ENCODE data around the gene COPS7B. TPM values are rescaled to one million over a fixed set of nuclear protein-coding genes. Genes with fewer than 3 reads are reported as not detected.

Gene COPS7B
- total and polyA plus RNA-seq, 2 donors (not counting 1 experiment from before 2014, with no cell fraction given), result 17.7 to 39.5 TPM

GRCh38 chr2:231769170-231770136 lies 16.8 kb upstream of the COPS7B start:
- no peak overlapping the region for H2AFZ ChIP-seq (ENCODE audit: low read length)
- no peak overlapping the region for H3K4me2 ChIP-seq (ENCODE audit: extremely low read depth, insufficient read depth, low read length)

GRCh38 chr2:231780123-231780908 lies 5.9 kb upstream of the COPS7B start:
- TF ChIP-seq EZH2 (IDR thresholded peaks at IDR 0.05; ENCODE audit: low read length, missing control alignments) (no peak), CTCF (conservative IDR thresholded peaks at IDR 0.05 in 1 of 2, IDR thresholded peaks at IDR 0.05 in 1 of 2; ENCODE audit: low read depth in 1 of 2, low read length in 2 of 2) (no peak)
- Histone ChIP-seq H3K36me3 (ENCODE audit: control insufficient read depth, insufficient read depth, low read length) (no peaks in the 10 kb centered on the region), H3K4me1 (ENCODE audit: control insufficient read depth, extremely low read depth, insufficient read depth, low read length) (no peaks in the 10 kb centered on the region), H3K79me2 (ENCODE audit: control insufficient read depth, insufficient read depth, low read length) (peaks cover 2% of the 10 kb centered on the region), H3K9ac (ENCODE audit: insufficient read depth, low read length) (peak overlapping the region; percentile 75), H3K27me3 (ENCODE audit: control insufficient read depth, insufficient read depth, low read length) (no peaks in the 10 kb centered on the region), H2AFZ (ENCODE audit: low read length) (peak overlapping the region; percentile 59), H3K4me3 (replicated peaks in 1 of 4; ENCODE audit: control extremely low read depth in 1 of 4, insufficient read depth in 1 of 4, low read depth in 3 of 4, low read length in 4 of 4) (peak overlapping the region; percentile 63 to 98 (median 86)), H3K4me2 (ENCODE audit: extremely low read depth, insufficient read depth, low read length) (peak overlapping the region; percentile 86), H3K9me3 (ENCODE audit: control insufficient read depth, insufficient read depth, low read depth, low read length) (no peaks in the 10 kb centered on the region), H3K27ac (ENCODE audit: insufficient read depth, low read length) (no peak overlapping the region), H4K20me1 (ENCODE audit: control insufficient read depth, extremely low read depth, insufficient read depth, low read length) (no peaks in the 10 kb centered on the region)
- DNase-seq (ENCODE audit: low read depth in 2 of 2), result peak; percentile 14 to 40

More at GRCh38 chr2:231769170-231770136, 16.8 kb upstream of the COPS7B start:
- H3K79me2 ChIP-seq (ENCODE audit: control insufficient read depth, insufficient read depth, low read length), result no peaks in the 10 kb centered on the region
- no peak overlapping the region for H3K27ac ChIP-seq (ENCODE audit: insufficient read depth, low read length)
- no peaks in the 10 kb centered on the region for H3K4me1 ChIP-seq (ENCODE audit: control insufficient read depth, extremely low read depth, insufficient read depth, low read length)
- no peak for TF ChIP-seq CTCF (conservative IDR thresholded peaks at IDR 0.05 in 1 of 2, IDR thresholded peaks at IDR 0.05 in 1 of 2; ENCODE audit: low read depth in 1 of 2, low read length in 2 of 2)
- TF ChIP-seq EZH2 (IDR thresholded peaks at IDR 0.05; ENCODE audit: low read length, missing control alignments), result no peak
- H3K9ac ChIP-seq (ENCODE audit: insufficient read depth, low read length), result no peak overlapping the region
- no peak overlapping the region for H3K4me3 ChIP-seq (replicated peaks in 1 of 4; ENCODE audit: control extremely low read depth in 1 of 4, insufficient read depth in 1 of 4, low read depth in 3 of 4, low read length in 4 of 4)
- no peaks in the 10 kb centered on the region for H3K27me3 ChIP-seq (ENCODE audit: control insufficient read depth, insufficient read depth, low read length)
- no peak for DNase-seq (ENCODE audit: low read depth in 2 of 2)
- H4K20me1 ChIP-seq (ENCODE audit: control insufficient read depth, extremely low read depth, insufficient read depth, low read length), result no peaks in the 10 kb centered on the region
- H3K36me3 ChIP-seq (ENCODE audit: control insufficient read depth, insufficient read depth, low read length), result no peaks in the 10 kb centered on the region
- H3K9me3 ChIP-seq (ENCODE audit: control insufficient read depth, insufficient read depth, low read depth, low read length), result no peaks in the 10 kb centered on the region
